Measurements from ENCODE around the gene TAAR9.

- TF ChIP-seq TAF1 (IDR thresholded peaks at IDR 0.05; ENCODE audit: low read depth) (no peak), ZBTB7A (IDR thresholded peaks at IDR 0.05; ENCODE audit: low read depth) (no peak), MAX (IDR thresholded peaks at IDR 0.05) (no peak), REST (IDR thresholded peaks at IDR 0.05; ENCODE audit: low read depth) (no peak), FOXM1 (IDR thresholded peaks at IDR 0.05; ENCODE audit: borderline replicate concordance, low read depth) (no peak), TEAD4 (IDR thresholded peaks at IDR 0.05) (no peak), RAD21 (IDR thresholded peaks at IDR 0.05; ENCODE audit: low read depth) (no peak), EGR1 (IDR thresholded peaks at IDR 0.05) (no peak), CEBPB (IDR thresholded peaks at IDR 0.05) (no peak)
These were observed 13.4 kb upstream of the TAAR9 start for GRCh38 chr6:132524646-132525045.

Measured in Ishikawa (cell line).